Endothelial cell (in vitro differentiated cells): ENCODE measurements around the gene PRR22. TPM values are rescaled to one million over a fixed set of nuclear protein-coding genes. Genes with fewer than 3 reads are reported as not detected.

Experiments
- DNase-seq: peaks from one replicate; pipeline ENCODE4 v3.0.0; 2021; ENCODE audit warnings: low spot score
- H3K27ac Mint-ChIP-seq: one replicate; pipeline ENCODE4 v1.8.0; 2021; ENCODE audit warnings: mixed read lengths, inconsistent platforms; ENCODE audit not compliant: unreplicated experiment
- H3K27me3 Mint-ChIP-seq: one replicate; pipeline ENCODE4 v1.8.0; 2021; ENCODE audit warnings: mild to moderate bottlenecking, moderate library complexity, mixed read lengths, inconsistent platforms; ENCODE audit not compliant: unreplicated experiment
- H3K36me3 Mint-ChIP-seq: one replicate; pipeline ENCODE4 v1.8.0; 2021; ENCODE audit warnings: mild to moderate bottlenecking, low read depth, mixed read lengths, inconsistent platforms; ENCODE audit not compliant: unreplicated experiment
- H3K4me1 Mint-ChIP-seq: one replicate; pipeline ENCODE4 v1.8.0; 2021; ENCODE audit warnings: mild to moderate bottlenecking, mixed read lengths, inconsistent platforms; ENCODE audit not compliant: unreplicated experiment
- H3K4me3 Mint-ChIP-seq: one replicate; pipeline ENCODE4 v1.8.0; 2021; ENCODE audit warnings: mild to moderate bottlenecking, mixed read lengths, inconsistent platforms; ENCODE audit not compliant: unreplicated experiment
- H3K9me3 Mint-ChIP-seq: one replicate; pipeline ENCODE4 v1.8.0; 2021; ENCODE audit warnings: mixed read lengths, inconsistent platforms; ENCODE audit not compliant: unreplicated experiment
- CTCF ChIP-seq: fragments of 200-600 bp; sonication (generic); IDR thresholded peaks from one replicate; pipeline ENCODE4 v1.5.0; 2021; ENCODE audit warnings: antibody characterized with exemption; ENCODE audit not compliant: unreplicated experiment
- total RNA-seq: library from RNA; stranded (reverse); fragmentation: NEBNext Ultra II Directional; extraction: Animal tissue kit (Norgen Biotek cat#: 25700); gene quantifications from one replicate; pipeline ENCODE4 v1.2.1, GENCODE V29; 2021; ENCODE audit not compliant: unreplicated experiment

PRR22 gene
- total RNA-seq, 1 donor from 2014 or later: 2.2 TPM

DNA sequence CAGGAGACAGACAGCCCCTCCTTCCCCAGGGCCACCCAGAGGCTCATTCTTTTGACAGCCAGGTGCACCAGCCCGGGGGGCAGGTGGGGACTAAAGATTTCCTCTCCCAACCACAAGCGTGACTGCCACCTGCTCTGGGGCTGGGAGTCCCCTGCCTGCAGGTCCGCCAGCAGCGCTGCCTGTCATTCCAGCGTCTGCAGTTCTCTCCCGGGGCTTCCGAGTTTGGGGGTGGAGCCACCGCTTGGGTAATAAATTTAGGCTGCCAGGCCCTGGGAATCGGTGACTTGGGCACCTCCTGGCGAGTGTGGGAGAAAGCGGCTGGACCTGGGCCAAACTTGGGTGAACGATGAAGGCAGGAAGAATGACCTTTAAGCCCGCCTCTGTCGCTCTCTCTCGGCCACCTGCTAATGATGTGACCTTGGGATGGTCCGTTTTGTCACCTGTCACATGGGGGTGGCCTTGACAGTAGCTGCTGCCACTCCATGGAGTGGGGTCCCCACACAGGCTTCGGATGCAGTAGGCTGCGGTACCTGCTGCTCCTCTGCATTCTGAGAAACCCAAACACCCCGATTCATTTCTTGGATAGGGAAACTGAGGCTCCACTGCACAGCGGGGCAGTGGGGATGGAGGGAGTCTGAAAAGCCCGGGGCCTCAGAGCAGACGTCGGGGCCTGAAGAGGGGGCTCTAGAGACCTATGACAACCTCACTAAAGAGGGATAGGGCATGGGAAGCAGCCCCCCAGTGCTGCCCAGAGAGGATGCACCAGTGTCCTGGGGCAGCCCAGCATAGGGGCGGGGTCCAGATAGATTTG, 42.2 kb upstream of the PRR22 start:
- DNase-seq: no peak
- no peaks in the 10 kb centered on the region for H3K36me3 Mint-ChIP-seq
- H3K27me3 Mint-ChIP-seq: peaks cover 7% of the 10 kb centered on the region
- no peaks in the 10 kb centered on the region for H3K4me1 Mint-ChIP-seq
- no peak for TF ChIP-seq CTCF
- H3K27ac Mint-ChIP-seq: peak overlapping the region; percentile 45
- H3K9me3 Mint-ChIP-seq: no peaks in the 10 kb centered on the region
- peak overlapping the region; percentile 91 for H3K4me3 Mint-ChIP-seq

DNA sequence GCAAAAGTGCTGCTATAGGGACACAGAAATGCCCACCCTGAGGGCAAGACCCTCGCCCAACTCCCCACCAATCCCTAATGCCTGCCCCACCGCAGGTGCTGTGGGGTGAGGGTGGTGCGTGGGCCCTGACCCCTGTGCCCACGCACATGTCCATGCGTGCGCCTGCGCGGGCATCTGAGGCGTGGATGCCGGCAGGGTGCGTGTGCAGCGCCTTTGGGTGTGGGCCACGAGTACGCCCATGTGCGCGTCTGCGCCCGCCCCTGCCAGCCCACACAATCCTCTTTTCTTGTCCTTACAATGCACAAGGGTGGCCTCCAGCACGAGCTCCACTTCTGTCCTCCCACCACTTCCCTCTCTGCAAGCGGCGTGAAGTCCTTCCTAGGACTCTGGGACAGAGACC, 40.6 kb upstream of the PRR22 start:
- H3K4me3 Mint-ChIP-seq: no peak overlapping the region
- H3K27me3 Mint-ChIP-seq: peaks cover 10% of the 10 kb centered on the region
- H3K27ac Mint-ChIP-seq: no peak overlapping the region
- no peaks in the 10 kb centered on the region for H3K36me3 Mint-ChIP-seq
- no peaks in the 10 kb centered on the region for H3K4me1 Mint-ChIP-seq
- DNase-seq: no peak
- no peaks in the 10 kb centered on the region for H3K9me3 Mint-ChIP-seq
- TF ChIP-seq CTCF: no peak

DNA sequence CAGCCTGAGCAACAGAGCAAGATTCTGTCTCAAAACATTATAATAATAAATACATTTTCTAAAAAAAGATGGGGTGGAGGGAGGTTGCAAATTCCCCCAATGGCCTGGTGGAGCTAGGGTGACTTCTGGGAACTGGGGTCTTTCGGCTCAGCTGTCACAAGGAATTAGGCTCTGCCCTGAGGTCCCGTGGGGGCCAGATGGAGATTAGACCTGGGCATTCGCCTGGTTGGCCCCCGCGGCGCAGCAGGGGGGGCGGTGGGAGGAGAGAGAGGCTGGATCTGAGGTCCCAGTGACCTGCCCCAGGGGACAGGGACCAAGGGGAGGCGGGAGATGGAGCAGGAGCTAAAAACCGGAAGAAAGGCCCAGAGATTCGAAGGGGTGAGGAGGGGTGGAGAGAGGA, 40.2 kb upstream of the PRR22 start:
- no peak for DNase-seq
- no peak overlapping the region for H3K27ac Mint-ChIP-seq
- H3K36me3 Mint-ChIP-seq: no peaks in the 10 kb centered on the region
- TF ChIP-seq CTCF: no peak
- peaks cover 10% of the 10 kb centered on the region for H3K27me3 Mint-ChIP-seq
- no peaks in the 10 kb centered on the region for H3K9me3 Mint-ChIP-seq
- H3K4me1 Mint-ChIP-seq: no peaks in the 10 kb centered on the region
- no peak overlapping the region for H3K4me3 Mint-ChIP-seq

GRCh38 chr19:5823579-5824281, 39.2 kb upstream of the PRR22 start:
- no peak for DNase-seq
- H3K36me3 Mint-ChIP-seq: no peaks in the 10 kb centered on the region
- peaks cover 9% of the 10 kb centered on the region for H3K27me3 Mint-ChIP-seq
- no peak overlapping the region for H3K4me3 Mint-ChIP-seq
- H3K4me1 Mint-ChIP-seq: no peaks in the 10 kb centered on the region
- no peak for TF ChIP-seq CTCF
- H3K9me3 Mint-ChIP-seq: no peaks in the 10 kb centered on the region
- H3K27ac Mint-ChIP-seq: no peak overlapping the region
